PC-3 (cell line): Measurements from ENCODE around the gene LCA5L. TPM values are rescaled to one million over a fixed set of nuclear protein-coding genes. Genes with fewer than 3 reads are reported as not detected.

Source experiments
- ATAC-seq: fragments of 200-7000 bp; cut with Tn5 transposase; 2 replicates; pipeline ENCODE4 v1.9.1; 2020; ENCODE audit warnings: mild to moderate bottlenecking, moderate library complexity
- BruUV-seq: library from RNA; stranded (reverse); fragments of 400-500 nt; replicated peaks from 2 replicates; lab custom pipeline; 2021; lab: Mats Ljungman, UMichigan
- CTCF ChIA-PET: fragments of 300-600 bp; sonication (Branson Sonifier 250); formaldehyde crosslinking; loops from one replicate; lab custom pipeline; 2022; ENCODE audit warnings: antibody characterized with exemption; lab: Charles Lee
- POLR2A ChIA-PET: fragments of 300-600 bp; sonication (Branson Sonifier 250); formaldehyde crosslinking; loops from one replicate; lab custom pipeline; 2022; ENCODE audit warnings: antibody characterized with exemption; ENCODE audit not compliant: unreplicated experiment; lab: Charles Lee
- DNase-seq: peaks from one replicate; pipeline ENCODE4 v3.0.0-alpha.2; 2015
- H2AFZ ChIP-seq: fragments of 300-600 bp; sonication (generic); 2 replicates; pipeline ENCODE4 v1.6.0; 2016; ENCODE audit warnings: antibody characterized with exemption, low read length
- H3F3A ChIP-seq: fragments of 300-600 bp; sonication (generic); one replicate; pipeline ENCODE4 v1.6.0; 2017; ENCODE audit warnings: antibody characterized with exemption, low read length, control low read depth, mild to moderate bottlenecking; ENCODE audit not compliant: unreplicated experiment
- H3K27ac ChIP-seq: fragments of 300-600 bp; sonication (generic); 2 replicates; pipeline ENCODE4 v1.5.1; 2016; ENCODE audit warnings: mild to moderate bottlenecking, low read length
- H3K27me3 ChIP-seq: fragments of 300-600 bp; sonication (generic); 2 replicates; pipeline ENCODE4 v1.6.1; 2016; ENCODE audit warnings: low read length, mixed read lengths
- H3K36me3 ChIP-seq: fragments of 300-600 bp; sonication (generic); 2 replicates; pipeline ENCODE4 v1.6.1; 2016; ENCODE audit warnings: low read depth, mixed run types, low read length, mixed read lengths
- H3K4me1 ChIP-seq: fragments of 300-600 bp; sonication (generic); 2 replicates; pipeline ENCODE4 v1.5.1; 2016; ENCODE audit warnings: low read length; ENCODE audit not compliant: insufficient read depth
- H3K4me2 ChIP-seq: fragments of 300-600 bp; sonication (generic); 2 replicates; pipeline ENCODE4 v1.6.0; 2016; ENCODE audit warnings: low read length
- H3K4me3 ChIP-seq: fragments of 300-600 bp; sonication (generic); 2 replicates; pipeline ENCODE4 v1.5.1; 2016; ENCODE audit warnings: mild to moderate bottlenecking, low read length, mixed read lengths
- H3K79me2 ChIP-seq: fragments of 300-600 bp; sonication (generic); 2 replicates; pipeline ENCODE4 v1.6.1; 2017; ENCODE audit warnings: low read length, mixed read lengths
- H3K9ac ChIP-seq: fragments of 300-600 bp; sonication (generic); 2 replicates; pipeline ENCODE4 v1.6.0; 2016; ENCODE audit warnings: mild to moderate bottlenecking, low read length
- H3K9me2 ChIP-seq: fragments of 300-600 bp; sonication (generic); replicated peaks from 2 replicates; pipeline ENCODE4 v1.6.1; 2016; ENCODE audit warnings: mixed run types, low read length, mixed read lengths
- H3K9me3 ChIP-seq: fragments of 300-600 bp; sonication (generic); 2 replicates; pipeline ENCODE4 v1.6.1; 2016; ENCODE audit warnings: low read length, mixed read lengths
- H4K20me1 ChIP-seq: fragments of 300-600 bp; sonication (generic); 2 replicates; pipeline ENCODE4 v1.6.1; 2016; ENCODE audit warnings: low read length, mixed read lengths
- CTCF ChIP-seq: fragments of 300-600 bp; sonication (generic); conservative IDR thresholded peaks from 2 replicates; pipeline ENCODE4 v1.5.1; 2017; ENCODE audit warnings: antibody characterized with exemption, low read depth, mild to moderate bottlenecking, low read length
- EZH2 ChIP-seq: fragments of 300-600 bp; sonication (generic); IDR thresholded peaks from one replicate; pipeline ENCODE4 v1.6.1; 2017; ENCODE audit warnings: antibody characterized with exemption, mild to moderate bottlenecking, low read length; ENCODE audit not compliant: unreplicated experiment
- EZH2phosphoT487 ChIP-seq: fragments of 300-600 bp; sonication (generic); IDR thresholded peaks from 2 replicates; pipeline ENCODE4 v1.6.1; 2018; ENCODE audit warnings: mild to moderate bottlenecking, antibody characterized with exemption, low read length, borderline replicate concordance
- intact Hi-C: fragments of 100-400 bp; cut with micrococcal nuclease; formaldehyde crosslinking; loops from 2 replicates; pipeline ENCODE4 v1.9.0; 2023
- total RNA-seq: library from RNA; depleted of rRNA; stranded (reverse); fragments of >200 nt; gene quantifications from 2 replicates; pipeline ENCODE4 v1.2.3, GENCODE V29; 2014

Gene LCA5L
- total RNA-seq, 1 experiment from 2014 or later: 0.40 TPM

- DNase-seq (no peak), ATAC-seq (no peak)
- H3K4me2 ChIP-seq: no peak overlapping the region
Observed at GRCh38 chr21:39392981-39393380, 52.6 kb downstream of the LCA5L start.

GRCh38 chr21:39390212-39390765 lies 55.3 kb downstream of the LCA5L start:
- H2AFZ ChIP-seq: no peak overlapping the region
- no peak for TF ChIP-seq EZH2phosphoT487
- no peak for TF ChIP-seq CTCF
- no peak for TF ChIP-seq EZH2
- ChIA-PET CTCF (no interaction called here), POLR2A (interaction anchor here (0.7 kb wide), 1 partner anchor 44 kb away, joined by 6 read pairs; no protein-coding TSS in a partner anchor)
- BruUV-seq: no TSS peak
- H3K27me3 ChIP-seq: no peaks in the 10 kb centered on the region
- H4K20me1 ChIP-seq: no peaks in the 10 kb centered on the region
- H3K79me2 ChIP-seq: peaks cover 23% of the 10 kb centered on the region
- no peak overlapping the region for H3K4me2 ChIP-seq
- H3F3A ChIP-seq: no peaks in the 10 kb centered on the region
- H3K4me1 ChIP-seq: no peaks in the 10 kb centered on the region
- no peak overlapping the region for H3K27ac ChIP-seq
- intact Hi-C loops: no loop called here
- DNase-seq: no peak
- ATAC-seq: no peak
- H3K4me3 ChIP-seq: no peak overlapping the region
- H3K9ac ChIP-seq: no peak overlapping the region
- no peaks in the 10 kb centered on the region for H3K9me2 ChIP-seq
- peaks cover 11% of the 10 kb centered on the region; the same call in 1 of the 2 replicates for H3K36me3 ChIP-seq
- no peaks in the 10 kb centered on the region for H3K9me3 ChIP-seq

More at GRCh38 chr21:39392981-39393380, 52.6 kb downstream of the LCA5L start:
- TF ChIP-seq EZH2: no peak
- no peak for TF ChIP-seq CTCF
- Histone ChIP-seq H3K79me2 (peaks cover 14% of the 10 kb centered on the region), H3K9ac (no peak overlapping the region), H4K20me1 (no peaks in the 10 kb centered on the region), H3K27ac (no peak overlapping the region), H3F3A (no peaks in the 10 kb centered on the region), H3K4me3 (no peak overlapping the region), H2AFZ (no peak overlapping the region), H3K27me3 (no peaks in the 10 kb centered on the region), H3K9me2 (no peaks in the 10 kb centered on the region), H3K36me3 (peaks cover 11% of the 10 kb centered on the region; the same call in 1 of the 2 replicates), H3K9me3 (no peaks in the 10 kb centered on the region), H3K4me1 (no peaks in the 10 kb centered on the region)
- ChIA-PET CTCF (no interaction called here), POLR2A (no interaction called here)
- no TSS peak for BruUV-seq
- intact Hi-C loops: no loop called here

GRCh38 chr21:39388811-39389155 lies 56.8 kb downstream of the LCA5L start:
- Histone ChIP-seq H3K9ac (no peak overlapping the region), H2AFZ (peak overlapping the region; percentile 70), H3K36me3 (peaks cover 11% of the 10 kb centered on the region; the same call in 1 of the 2 replicates), H3F3A (no peaks in the 10 kb centered on the region), H3K4me3 (peak overlapping the region; percentile 70; the same call in 1 of the 2 replicates), H3K27ac (no peak overlapping the region), H3K9me2 (no peaks in the 10 kb centered on the region), H3K9me3 (no peaks in the 10 kb centered on the region), H3K27me3 (no peaks in the 10 kb centered on the region), H3K4me2 (peak overlapping the region; percentile 72), H3K4me1 (peaks cover 9% of the 10 kb centered on the region), H4K20me1 (no peaks in the 10 kb centered on the region), H3K79me2 (peaks cover 23% of the 10 kb centered on the region)
- DNase-seq (no peak), ATAC-seq (no peak)
- no TSS peak for BruUV-seq
- POLR2A ChIA-PET: no interaction called here
- TF ChIP-seq EZH2: no peak
- TF ChIP-seq EZH2phosphoT487: no peak
- TF ChIP-seq CTCF: no peak; the same call in 1 of the 2 replicates
- intact Hi-C loops: loop anchor here (1.0 to 10.0 kb wide), 4 partner anchors 15 to 246 kb away; partner anchors contain the start of gene PSMG1
- CTCF ChIA-PET: no interaction called here
